ENCODE data around the gene VPS29. TPM values are rescaled to one million over a fixed set of nuclear protein-coding genes. Genes with fewer than 3 reads are reported as not detected.

VPS29 gene
- total and polyA plus RNA-seq, 4 donors: 73.7 to 177 (median 134) TPM

DNA sequence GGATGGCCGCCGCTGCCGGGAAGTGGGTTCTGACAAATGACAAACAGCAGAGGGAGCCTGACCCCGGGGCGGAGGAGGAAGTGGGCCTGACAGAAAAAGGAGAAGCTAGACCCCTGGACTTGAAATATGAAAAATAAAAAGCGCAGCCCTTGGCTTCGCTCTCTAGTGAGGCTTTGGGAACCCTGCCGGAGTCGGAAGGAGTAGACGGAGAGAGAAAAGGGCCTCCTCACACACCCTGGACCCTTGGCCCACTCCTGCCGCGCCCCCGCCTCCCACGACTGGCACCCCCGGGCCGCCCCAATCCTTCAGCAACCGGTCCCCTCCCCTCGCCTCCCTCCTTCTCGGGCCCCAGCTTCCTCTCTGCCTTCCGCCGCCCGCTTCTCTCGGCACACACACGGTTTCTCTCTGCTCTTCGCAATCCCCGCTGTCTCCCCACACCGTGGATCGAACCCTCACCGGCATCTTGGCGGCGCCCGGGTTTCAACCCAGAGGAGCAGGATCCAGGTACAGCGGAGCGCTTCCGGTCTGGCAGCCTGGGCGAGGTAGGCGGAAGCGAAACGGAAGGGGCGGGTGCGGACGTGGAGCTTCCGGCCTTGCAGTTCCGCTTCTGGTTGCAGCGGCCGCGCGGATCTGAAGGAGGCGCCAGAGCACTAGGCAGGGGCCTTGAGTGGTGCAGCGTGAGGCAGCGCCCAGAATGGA is 52.0 kb downstream of the VPS29 start, which contains the start of gene ARPC3:
Gene ARPC3 (minus strand): TSS at position 539 of the 699 bp plus-strand sequence. CDS start 77 bp downstream, at position 462.
- Histone ChIP-seq H3K9ac (ENCODE audit: insufficient read depth in 1 of 2, low read length in 2 of 2) (peak within 1 kb of the TSS; percentile 86 to 88), H3K27me3 (ENCODE audit: control insufficient read depth in 3 of 3, insufficient read depth in 3 of 3, low read length in 2 of 3) (no peaks in the 10 kb centered on the region), H3K27ac (ENCODE audit: low read depth in 1 of 2, low read length in 1 of 2) (peak within 1 kb of the TSS; percentile 85 to 89), H3K4me1 (ENCODE audit: control insufficient read depth in 5 of 5, insufficient read depth in 5 of 5, low read length in 5 of 5) (peaks cover 0 to 11% (median 5%) of the 10 kb centered on the region in 5 donors), H3K9me3 (ENCODE audit: control insufficient read depth in 4 of 4, insufficient read depth in 3 of 4, low read length in 3 of 4) (no peaks in the 10 kb centered on the region), H3K4me3 (peak within 1 kb of the TSS; percentile 66), H3K36me3 (ENCODE audit: control insufficient read depth in 4 of 4, insufficient read depth in 4 of 4, low read length in 4 of 4) (peaks cover 0 to 13% (median 5%) of the 10 kb centered on the region in 4 donors)
- ATAC-seq (ENCODE audit: insufficient read depth, low FRiP score) (peak; percentile 96), DNase-seq (peak; percentile 95 to 97 (median 97))
- peak; percentile 93 for TF ChIP-seq CTCF (IDR thresholded peaks at IDR 0.05; ENCODE audit: control extremely low read depth, extremely low read depth)
- 0 to 1% methylated on average over 43 to 51 of the region's 51 CpGs for WGBS, 2 donors

DNA sequence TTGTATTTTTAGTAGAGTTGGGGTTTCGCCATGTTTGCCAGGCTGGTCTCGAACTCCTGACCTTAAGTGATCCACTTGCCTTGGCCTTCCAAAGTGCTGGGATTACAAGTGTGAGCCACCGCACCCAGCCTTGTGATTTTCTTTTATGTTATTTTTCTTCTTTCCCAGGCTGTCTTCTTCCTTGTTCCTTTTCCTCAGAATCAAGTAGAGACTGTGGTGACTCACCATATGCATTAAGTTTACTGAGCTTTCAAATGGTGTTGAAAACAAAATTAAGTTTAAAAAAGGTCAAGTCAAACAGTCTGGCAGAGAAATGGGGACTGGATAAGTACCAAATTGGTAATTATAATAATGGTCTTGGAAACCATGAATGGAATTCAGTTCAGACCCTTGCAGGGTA is 57.5 kb downstream of the VPS29 start:
- TF ChIP-seq CTCF (IDR thresholded peaks at IDR 0.05; ENCODE audit: control extremely low read depth, extremely low read depth): no peak
- Histone ChIP-seq H3K9me3 (ENCODE audit: control insufficient read depth in 4 of 4, insufficient read depth in 3 of 4, low read length in 3 of 4) (no peaks in the 10 kb centered on the region), H3K9ac (ENCODE audit: insufficient read depth in 1 of 2, low read length in 2 of 2) (no peak overlapping the region), H3K36me3 (ENCODE audit: control insufficient read depth in 4 of 4, insufficient read depth in 4 of 4, low read length in 4 of 4) (peaks cover 9 to 20% (median 19%) of the 10 kb centered on the region in 4 donors), H3K27me3 (ENCODE audit: control insufficient read depth in 3 of 3, insufficient read depth in 3 of 3, low read length in 2 of 3) (no peaks in the 10 kb centered on the region), H3K4me1 (ENCODE audit: control insufficient read depth in 5 of 5, insufficient read depth in 5 of 5, low read length in 5 of 5) (peaks cover 0 to 11% (median 5%) of the 10 kb centered on the region in 5 donors), H3K27ac (ENCODE audit: low read depth in 1 of 2, low read length in 1 of 2) (no peak overlapping the region), H3K4me3 (no peak overlapping the region)
- DNase-seq (no peak), ATAC-seq (ENCODE audit: insufficient read depth, low FRiP score) (no peak)
- WGBS, 2 donors: 98 to 99% methylated on average over 3 of the region's 3 CpGs

Small RNA genes within 50 kb of the gene (small RNA-seq; reads per million reads assigned to genes)
- not detected for gene RF00278 (ENCODE audit: low replicate concordance)

Other genes with a start within 250 kb of the VPS29 start
- 100 to 1,000 TPM; 162 to 240 TPM for gene ATP2A2, start 220.9 kb downstream of the VPS29 start, total RNA-seq
- gene ATP2A2, start 220.9 kb downstream of the VPS29 start, polyA plus RNA-seq: 100 to 1,000 TPM in 1 of 2 donors, 10 to 100 TPM in 1; 34.1 to 110 TPM
- 10 to 100 TPM; 42.6 to 49.9 TPM for gene ANAPC7, start 98.4 kb downstream of the VPS29 start, total RNA-seq
- gene ANAPC7, start 98.4 kb downstream of the VPS29 start, polyA plus RNA-seq: 10 to 100 TPM; 27.3 to 41.2 TPM
- gene ARPC3, start 51.8 kb downstream of the VPS29 start, total RNA-seq: 100 to 1,000 TPM; 179 to 195 TPM
- 100 to 1,000 TPM; 491 to 514 TPM for gene ARPC3, start 51.8 kb downstream of the VPS29 start, polyA plus RNA-seq
- gene GPN3, start 33.9 kb downstream of the VPS29 start, total RNA-seq: 10 to 100 TPM; 20.4 to 24.4 TPM
- 10 to 100 TPM; 23.7 to 26.9 TPM for gene GPN3, start 33.9 kb downstream of the VPS29 start, polyA plus RNA-seq
- gene FAM216A, start 33.3 kb downstream of the VPS29 start, total RNA-seq: 1 to 10 TPM; 2.9 to 6.3 TPM
- 1 to 10 TPM; 4.0 to 6.4 TPM for gene FAM216A, start 33.3 kb downstream of the VPS29 start, polyA plus RNA-seq
- gene RAD9B, start 220 bp upstream of the VPS29 start, total RNA-seq: 1 to 10 TPM in 1 of 2 donors, under 1 TPM in 1; 0.77 to 1.5 TPM
- under 1 TPM; 0.12 to 0.46 TPM for gene RAD9B, start 220 bp upstream of the VPS29 start, polyA plus RNA-seq
- gene PPTC7, start 81.2 kb upstream of the VPS29 start, total RNA-seq: 10 to 100 TPM; 23.3 to 23.4 TPM
- gene PPTC7, start 81.2 kb upstream of the VPS29 start, polyA plus RNA-seq: 10 to 100 TPM in 1 of 2 donors, 1 to 10 TPM in 1; 7.1 to 15.3 TPM
- gene TCTN1, start 112.0 kb upstream of the VPS29 start, total RNA-seq: 10 to 100 TPM; 56.9 to 79.2 TPM
- gene TCTN1, start 112.0 kb upstream of the VPS29 start, polyA plus RNA-seq: 10 to 100 TPM; 22.0 to 31.6 TPM
- 10 to 100 TPM in 1 of 2 donors, 1 to 10 TPM in 1; 9.2 to 12.4 TPM for gene HVCN1, start 187.0 kb upstream of the VPS29 start, total RNA-seq
- gene HVCN1, start 187.0 kb upstream of the VPS29 start, polyA plus RNA-seq: 10 to 100 TPM in 1 of 2 donors, 1 to 10 TPM in 1; 9.1 to 16.7 TPM
- gene PPP1CC, start 240.8 kb upstream of the VPS29 start, total RNA-seq: 100 to 1,000 TPM in 1 of 2 donors, 10 to 100 TPM in 1; 84.5 to 124 TPM
- gene PPP1CC, start 240.8 kb upstream of the VPS29 start, polyA plus RNA-seq: 10 to 100 TPM; 56.2 to 60.2 TPM